Upper lobe of left lung (tissue), 4 donors: ENCODE measurements around the gene GRIPAP1.

Experiments
- CTCF ChIP-seq, 6 experiments: fragments of 450-650 bp in 4 of 6; fragments of 200-600 bp in 2 of 6; sonication (generic) in 2 of 6; IDR thresholded peaks; one replicate each; pipeline ENCODE4 v1.5.1; 2016 to 2019; ENCODE audit warnings: antibody characterized with exemption in 6 of 6
- POLR2A ChIP-seq, 4 donors: fragments of 450-650 bp; IDR thresholded peaks; one replicate each; pipeline ENCODE4 v1.5.1; 2016 to 2017; ENCODE audit warnings: antibody characterized with exemption in 4 of 4, mild to moderate bottlenecking in 2 of 4

- TF ChIP-seq POLR2A (IDR thresholded peaks at IDR 0.05) (no peak), CTCF (IDR thresholded peaks at IDR 0.05) (no peak)
These were observed 41.8 kb downstream of the GRIPAP1 start for GRCh38 chrX:48960291-48960690.
